Natural killer cell (primary cell): ENCODE results near the gene TNNT2. TPM values are rescaled to one million over a fixed set of nuclear protein-coding genes. Genes with fewer than 3 reads are reported as not detected.

Experiments used
- ATAC-seq, 3 donors: fragments of 150-1000 bp in 2 of 3; fragments of 200-7000 bp in 1 of 3; cut with Tn5 transposase; 1 replicate in 1 of 3; 2 replicates in 2 of 3; pipeline ENCODE4 v1.10.0; 2021; ENCODE audit warnings: mild to moderate bottlenecking in 2 of 3, moderate library complexity in 2 of 3
- DNase-seq, 2 donors: peaks; one replicate each; pipeline versions ENCODE4 v3.0.0 to v3.0.0-alpha.2; 2013 to 2021; ENCODE audit warnings: mixed read lengths in 1 of 2
- H3K27ac ChIP-seq: one replicate; pipeline ENCODE4 v1.5.1; 2013; ENCODE audit warnings: mild to moderate bottlenecking, low read length
- H3K27me3 ChIP-seq: one replicate; pipeline ENCODE4 v1.6.1; 2013; ENCODE audit warnings: low read length; ENCODE audit not compliant: control insufficient read depth, insufficient read depth
- H3K36me3 ChIP-seq: one replicate; pipeline ENCODE4 v1.6.1; 2013; ENCODE audit warnings: low read length; ENCODE audit not compliant: control insufficient read depth, insufficient read depth
- H3K4me1 ChIP-seq: one replicate; pipeline ENCODE4 v1.6.1; 2013; ENCODE audit warnings: low read length; ENCODE audit not compliant: control insufficient read depth, insufficient read depth
- H3K4me3 ChIP-seq: one replicate; pipeline ENCODE4 v1.5.1; 2013; ENCODE audit warnings: low read length
- H3K9me3 ChIP-seq: one replicate; pipeline ENCODE4 v1.6.1; 2013; ENCODE audit warnings: low read length; ENCODE audit not compliant: control insufficient read depth, insufficient read depth
- H3K27ac Mint-ChIP-seq, 2 donors: one replicate each; pipeline ENCODE4 v1.8.0; 2022; ENCODE audit warnings: mild to moderate bottlenecking in 2 of 2, mixed read lengths in 2 of 2, moderate library complexity in 1 of 2
- H3K27me3 Mint-ChIP-seq, 2 donors: one replicate each; pipeline ENCODE4 v1.8.0; 2022; ENCODE audit warnings: low read depth in 2 of 2, mixed read lengths in 2 of 2
- H3K36me3 Mint-ChIP-seq: one replicate; pipeline ENCODE4 v1.8.0; 2022; ENCODE audit warnings: mixed read lengths
- H3K4me1 Mint-ChIP-seq, 2 donors: one replicate each; pipeline ENCODE4 v1.8.0; 2022; ENCODE audit warnings: mixed read lengths in 2 of 2
- H3K4me3 Mint-ChIP-seq: one replicate; pipeline ENCODE4 v1.8.0; 2022; ENCODE audit warnings: mild to moderate bottlenecking, moderate library complexity, mixed read lengths
- H3K9me3 Mint-ChIP-seq, 2 donors: one replicate each; pipeline ENCODE4 v1.8.0; 2022; ENCODE audit warnings: mixed read lengths in 2 of 2
- WGBS: methylation state at CpG from one replicate; pipeline ENCODE4 v1.1.7; 2013; ENCODE audit warnings: missing lambda C conversion rate; ENCODE audit not compliant: insufficient coverage; 5-methylcytosine and 5-hydroxymethylcytosine counted together
- intact Hi-C: fragments of 100-400 bp; cut with micrococcal nuclease; formaldehyde crosslinking; loops from one replicate; pipeline ENCODE4 v1.14.2; 2022
- total RNA-seq, 4 donors: library from RNA; stranded (reverse); fragments of 120-200 nt in 1 of 4; gene quantifications; one replicate each; pipeline versions ENCODE4 v1.2.3 to v1.2.4, GENCODE V29; 2013 to 2022
- TF ChIP-seq, protein P1 (sequence below): fragments of 200-600 bp; IDR thresholded peaks from one replicate; pipeline ENCODE4 v1.8.0; 2022; ENCODE audit warnings: antibody characterized with exemption

The TNNT2 gene
- total RNA-seq, 3 donors from 2014 or later (not counting 1 experiment from before 2014, with no cell fraction given): not detected

DNA sequence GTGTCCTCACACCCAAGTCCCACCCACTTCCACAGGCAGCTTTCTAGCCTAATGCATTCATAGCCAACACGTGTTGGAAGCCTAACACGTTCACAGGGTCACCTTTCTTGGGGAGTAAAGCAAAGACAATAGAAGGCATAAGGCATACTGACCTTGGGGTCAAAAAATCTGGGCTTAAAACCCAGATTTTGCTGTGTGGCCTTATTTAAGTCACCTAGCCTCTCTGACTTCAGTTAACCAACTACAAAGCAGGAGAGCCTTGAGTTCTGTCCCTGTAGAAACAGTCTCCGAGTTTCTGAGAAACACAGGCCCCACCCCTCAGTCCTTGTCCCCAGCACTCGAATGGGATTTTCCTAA lies 1.4 kb downstream of the TNNT2 start:
- H3K4me3 Mint-ChIP-seq: no peak overlapping the region
- no peaks in the 10 kb centered on the region for H3K36me3 Mint-ChIP-seq
- Histone ChIP-seq H3K27ac (no peak overlapping the region), H3K9me3 (no peaks in the 10 kb centered on the region), H3K4me3 (no peak overlapping the region), H3K4me1 (no peaks in the 10 kb centered on the region), H3K27me3 (peaks cover 2% of the 10 kb centered on the region), H3K36me3 (no peaks in the 10 kb centered on the region)
- no peak overlapping the region for H3K27ac Mint-ChIP-seq
- TF ChIP-seq, protein P1, sequence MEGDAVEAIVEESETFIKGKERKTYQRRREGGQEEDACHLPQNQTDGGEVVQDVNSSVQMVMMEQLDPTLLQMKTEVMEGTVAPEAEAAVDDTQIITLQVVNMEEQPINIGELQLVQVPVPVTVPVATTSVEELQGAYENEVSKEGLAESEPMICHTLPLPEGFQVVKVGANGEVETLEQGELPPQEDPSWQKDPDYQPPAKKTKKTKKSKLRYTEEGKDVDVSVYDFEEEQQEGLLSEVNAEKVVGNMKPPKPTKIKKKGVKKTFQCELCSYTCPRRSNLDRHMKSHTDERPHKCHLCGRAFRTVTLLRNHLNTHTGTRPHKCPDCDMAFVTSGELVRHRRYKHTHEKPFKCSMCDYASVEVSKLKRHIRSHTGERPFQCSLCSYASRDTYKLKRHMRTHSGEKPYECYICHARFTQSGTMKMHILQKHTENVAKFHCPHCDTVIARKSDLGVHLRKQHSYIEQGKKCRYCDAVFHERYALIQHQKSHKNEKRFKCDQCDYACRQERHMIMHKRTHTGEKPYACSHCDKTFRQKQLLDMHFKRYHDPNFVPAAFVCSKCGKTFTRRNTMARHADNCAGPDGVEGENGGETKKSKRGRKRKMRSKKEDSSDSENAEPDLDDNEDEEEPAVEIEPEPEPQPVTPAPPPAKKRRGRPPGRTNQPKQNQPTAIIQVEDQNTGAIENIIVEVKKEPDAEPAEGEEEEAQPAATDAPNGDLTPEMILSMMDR: no peak
- intact Hi-C loops: no loop called here
- no peaks in the 10 kb centered on the region for H3K9me3 Mint-ChIP-seq
- peaks cover 5 to 19% of the 10 kb centered on the region in 2 donors for H3K27me3 Mint-ChIP-seq
- H3K4me1 Mint-ChIP-seq: no peaks in the 10 kb centered on the region
- no peak for DNase-seq
- 42% methylated on average over 4 of the region's 4 CpGs for WGBS
- no peak for ATAC-seq

DNA sequence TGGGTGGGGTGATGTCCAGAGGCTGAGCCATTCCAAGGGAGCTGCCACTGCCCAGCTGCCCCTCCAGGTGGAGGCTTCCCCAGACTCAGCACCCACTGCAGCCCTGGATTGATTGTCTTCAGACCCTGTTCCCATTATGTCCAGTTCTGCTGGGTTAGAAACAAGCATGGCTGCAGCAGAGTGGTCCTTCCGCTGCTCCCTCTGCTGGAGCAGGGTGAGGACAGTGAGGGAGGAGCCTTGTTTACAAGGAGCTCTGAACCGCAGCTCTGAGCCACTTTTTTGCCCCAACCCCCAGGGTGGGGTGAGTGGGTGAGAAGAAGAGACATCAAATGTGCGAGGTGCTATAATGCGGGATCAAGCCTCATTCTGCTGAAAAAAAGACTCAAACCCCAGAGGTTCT lies 2.3 kb downstream of the TNNT2 start:
- Mint-ChIP-seq H3K9me3 (no peaks in the 10 kb centered on the region), H3K4me1 (no peaks in the 10 kb centered on the region), H3K36me3 (no peaks in the 10 kb centered on the region), H3K27me3 (peaks cover 5 to 22% of the 10 kb centered on the region in 2 donors), H3K4me3 (no peak overlapping the region), H3K27ac (no peak overlapping the region)
- no peaks in the 10 kb centered on the region for H3K4me1 ChIP-seq
- H3K27me3 ChIP-seq: peaks cover 2% of the 10 kb centered on the region
- 51% methylated on average over 4 of the region's 4 CpGs for WGBS
- H3K27ac ChIP-seq: no peak overlapping the region
- intact Hi-C loops: no loop called here
- TF ChIP-seq, protein P1: no peak
- H3K9me3 ChIP-seq: no peaks in the 10 kb centered on the region
- no peaks in the 10 kb centered on the region for H3K36me3 ChIP-seq
- ATAC-seq (no peak), DNase-seq (no peak)
- no peak overlapping the region for H3K4me3 ChIP-seq

DNA sequence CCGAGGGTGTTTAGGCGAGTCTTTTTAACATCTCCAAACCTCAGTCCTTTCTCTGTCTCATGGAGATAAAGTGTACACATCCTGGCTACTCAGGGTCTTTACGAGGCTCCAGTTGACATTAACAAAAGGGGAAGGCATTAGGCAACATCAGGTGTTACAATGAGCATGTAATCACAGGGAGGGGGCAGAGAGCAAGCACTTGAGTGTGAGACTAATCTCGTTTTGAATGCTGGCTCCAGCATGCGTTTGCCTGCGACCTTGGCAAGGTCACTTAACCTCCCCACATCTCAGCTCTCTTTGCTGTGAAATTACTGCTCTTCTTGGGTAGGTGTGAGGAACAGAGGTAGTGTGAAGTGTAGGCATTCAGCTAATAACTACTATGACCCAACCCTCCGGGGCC lies 3.1 kb downstream of the TNNT2 start:
- H3K4me1 Mint-ChIP-seq: no peaks in the 10 kb centered on the region
- no peaks in the 10 kb centered on the region for H3K36me3 Mint-ChIP-seq
- TF ChIP-seq, protein P1: no peak
- Histone ChIP-seq H3K27me3 (peaks cover 2% of the 10 kb centered on the region), H3K9me3 (no peaks in the 10 kb centered on the region), H3K4me1 (no peaks in the 10 kb centered on the region), H3K36me3 (no peaks in the 10 kb centered on the region), H3K27ac (no peak overlapping the region), H3K4me3 (no peak overlapping the region)
- WGBS: 59% methylated on average over 6 of the region's 7 CpGs
- no peak overlapping the region for H3K4me3 Mint-ChIP-seq
- DNase-seq: no peak
- intact Hi-C loops: no loop called here
- peaks cover 5 to 22% of the 10 kb centered on the region in 2 donors for H3K27me3 Mint-ChIP-seq
- no peaks in the 10 kb centered on the region for H3K9me3 Mint-ChIP-seq
- H3K27ac Mint-ChIP-seq: no peak overlapping the region
- no peak for ATAC-seq

DNA sequence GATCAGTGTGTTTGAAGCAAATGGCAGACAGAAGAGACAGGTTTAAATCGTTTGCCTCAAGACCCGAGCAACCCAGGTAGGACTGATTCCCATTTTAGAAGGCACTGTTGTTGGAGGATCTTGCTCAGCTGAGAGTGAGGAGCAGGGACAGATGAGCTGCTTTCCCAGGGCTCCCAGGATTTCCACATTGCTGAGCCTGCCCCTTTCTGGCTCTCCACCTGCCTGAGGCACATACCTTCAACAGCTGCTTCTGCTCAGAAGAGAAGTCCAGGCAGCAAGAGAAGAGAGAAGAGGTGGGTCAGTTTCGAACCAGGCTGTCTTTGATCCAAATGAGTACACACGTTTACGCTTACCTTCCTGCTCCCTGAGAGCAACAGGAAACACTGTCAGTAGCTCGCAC lies 5.7 kb downstream of the TNNT2 start:
- Mint-ChIP-seq H3K36me3 (no peaks in the 10 kb centered on the region), H3K27ac (no peak overlapping the region), H3K9me3 (no peaks in the 10 kb centered on the region), H3K27me3 (peaks cover 5 to 30% of the 10 kb centered on the region in 2 donors), H3K4me3 (no peak overlapping the region), H3K4me1 (no peaks in the 10 kb centered on the region)
- intact Hi-C loops: no loop called here
- no peak for ATAC-seq
- H3K27ac ChIP-seq: no peak overlapping the region
- TF ChIP-seq, protein P1: no peak
- H3K4me1 ChIP-seq: no peaks in the 10 kb centered on the region
- H3K27me3 ChIP-seq: peaks cover 2% of the 10 kb centered on the region
- 57% methylated on average over 6 of the region's 6 CpGs for WGBS
- no peaks in the 10 kb centered on the region for H3K9me3 ChIP-seq
- H3K36me3 ChIP-seq: no peaks in the 10 kb centered on the region
- no peak overlapping the region for H3K4me3 ChIP-seq
- DNase-seq: no peak
